Measurements from ENCODE around the gene FOXO3. TPM values are rescaled to one million over a fixed set of nuclear protein-coding genes. Genes with fewer than 3 reads are reported as not detected.

The FOXO3 gene
- total RNA-seq, 1 donor from 2014 or later, result 43.3 TPM

DNA sequence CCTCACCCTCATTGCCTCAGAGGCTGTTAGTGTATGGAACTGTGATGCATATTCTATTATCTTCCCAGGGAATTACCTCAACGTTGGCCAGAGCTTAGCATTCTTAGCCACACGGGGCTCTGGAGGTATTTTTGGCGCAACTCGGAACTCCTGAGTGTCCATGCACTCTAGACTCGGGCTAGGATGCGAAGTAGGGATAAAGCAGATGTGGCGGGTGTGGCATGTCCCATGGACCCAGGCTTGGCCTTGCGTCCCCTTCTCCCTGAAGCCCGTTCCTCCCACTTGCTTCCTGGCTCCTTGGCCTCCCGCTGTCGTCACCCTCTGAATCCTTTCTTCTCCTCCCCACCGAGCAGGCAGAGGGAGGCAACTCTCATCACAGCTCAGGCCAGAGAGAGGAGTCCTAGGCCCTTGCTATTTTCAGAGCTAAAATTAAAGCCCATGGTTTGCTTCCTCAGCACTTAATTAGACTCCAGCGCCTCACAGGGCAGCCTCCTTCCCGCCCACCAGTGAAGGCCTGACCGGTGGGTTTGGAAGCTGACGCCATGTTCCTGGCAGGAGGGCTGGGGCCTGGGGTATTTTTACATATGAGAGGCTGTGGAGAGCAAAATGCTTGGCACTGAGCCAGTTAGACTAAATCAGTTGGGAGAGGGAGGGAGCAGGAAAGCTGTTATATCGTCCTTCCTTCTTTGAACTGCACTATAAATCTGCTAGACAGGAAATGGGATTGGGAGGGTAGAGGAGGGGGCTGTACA lies 138.7 kb downstream of the FOXO3 start:
- no peak for TF ChIP-seq CTCF (conservative IDR thresholded peaks at IDR 0.05)
- Mint-ChIP-seq H3K27me3 (no peaks in the 10 kb centered on the region), H3K36me3 (peaks cover 20% of the 10 kb centered on the region), H3K4me3 (peak overlapping the region; percentile 6), H3K27ac (peak overlapping the region; percentile 5), H3K9me3 (peaks cover 22% of the 10 kb centered on the region), H3K4me1 (ENCODE audit: unreplicated experiment) (peaks cover 22% of the 10 kb centered on the region)
- no peak for DNase-seq (ENCODE audit: extremely low spot score, unreplicated experiment)

DNA sequence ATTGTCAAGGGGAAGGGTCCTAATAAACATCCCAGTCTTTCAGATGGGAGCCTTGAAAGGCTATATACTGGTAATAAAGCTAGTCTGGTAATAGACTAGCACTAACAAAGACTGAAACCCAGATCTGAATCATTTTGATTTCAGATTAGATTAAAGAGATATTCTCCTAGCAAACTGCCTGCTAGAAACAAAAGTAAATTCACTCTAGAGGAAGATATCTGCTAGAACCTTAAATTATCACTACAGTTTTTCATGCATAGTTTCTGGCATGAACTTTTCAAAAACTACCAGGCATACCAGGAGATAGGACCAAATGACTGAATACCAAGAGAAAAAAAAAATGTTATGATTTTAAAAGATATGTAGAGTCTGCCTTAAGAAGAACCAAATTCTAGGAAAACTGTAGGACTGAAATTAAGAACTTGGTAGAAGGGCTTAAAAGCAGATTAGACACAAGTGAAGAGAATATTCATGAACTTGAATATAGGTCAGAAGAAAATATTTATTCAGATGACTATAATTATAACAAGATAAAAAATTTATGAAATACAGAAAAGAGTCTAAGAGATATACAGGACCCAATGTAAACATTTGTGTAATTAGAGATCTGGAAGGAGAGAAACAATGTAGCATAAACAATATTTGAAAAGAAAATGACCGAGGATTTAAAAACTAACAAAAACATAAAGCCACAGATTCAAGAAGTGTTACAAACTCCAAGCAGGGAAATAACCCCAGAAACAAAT lies 141.6 kb downstream of the FOXO3 start:
- Mint-ChIP-seq H3K9me3 (peaks cover 31% of the 10 kb centered on the region), H3K4me1 (ENCODE audit: unreplicated experiment) (peaks cover 32% of the 10 kb centered on the region), H3K36me3 (peaks cover 30% of the 10 kb centered on the region), H3K27me3 (no peaks in the 10 kb centered on the region), H3K27ac (no peak overlapping the region), H3K4me3 (no peak overlapping the region)
- no peak for TF ChIP-seq CTCF (conservative IDR thresholded peaks at IDR 0.05)
- no peak for DNase-seq (ENCODE audit: extremely low spot score, unreplicated experiment)

DNA sequence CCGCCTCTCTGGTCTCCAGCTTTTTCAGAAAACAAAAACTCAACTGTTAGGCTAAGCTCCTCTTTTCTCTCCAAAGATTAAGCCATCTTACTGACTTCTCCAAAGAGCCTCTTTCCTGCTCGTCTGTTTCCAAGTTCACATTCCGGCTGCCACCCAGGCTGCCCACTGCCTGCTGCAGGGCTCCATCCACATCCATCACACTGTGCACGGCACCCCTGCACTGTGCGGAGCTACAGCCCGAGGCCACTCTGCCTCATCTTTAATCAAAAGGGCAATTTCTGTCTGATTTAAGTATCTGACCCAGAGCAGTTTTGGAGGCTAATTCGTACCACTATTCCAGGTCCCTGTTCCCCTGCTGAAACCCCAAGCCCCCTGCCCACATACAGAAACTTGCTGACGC lies 145.9 kb downstream of the FOXO3 start:
- peaks cover 20% of the 10 kb centered on the region for H3K9me3 Mint-ChIP-seq
- peaks cover 19% of the 10 kb centered on the region for H3K36me3 Mint-ChIP-seq
- peaks cover 36% of the 10 kb centered on the region for H3K4me1 Mint-ChIP-seq (ENCODE audit: unreplicated experiment)
- H3K4me3 Mint-ChIP-seq, result peak overlapping the region; percentile 8
- H3K27ac Mint-ChIP-seq, result no peak overlapping the region
- DNase-seq (ENCODE audit: extremely low spot score, unreplicated experiment), result no peak
- no peak for TF ChIP-seq CTCF (conservative IDR thresholded peaks at IDR 0.05)
- no peaks in the 10 kb centered on the region for H3K27me3 Mint-ChIP-seq

GRCh38 chr6:108707328-108707976 lies 146.7 kb downstream of the FOXO3 start:
- H3K4me1 Mint-ChIP-seq (ENCODE audit: unreplicated experiment), result peaks cover 36% of the 10 kb centered on the region
- H3K4me3 Mint-ChIP-seq, result peak overlapping the region; percentile 3
- H3K36me3 Mint-ChIP-seq, result peaks cover 13% of the 10 kb centered on the region
- no peak for DNase-seq (ENCODE audit: extremely low spot score, unreplicated experiment)
- no peak for TF ChIP-seq CTCF (conservative IDR thresholded peaks at IDR 0.05)
- peak overlapping the region; percentile 1 for H3K27ac Mint-ChIP-seq
- no peaks in the 10 kb centered on the region for H3K27me3 Mint-ChIP-seq
- peaks cover 18% of the 10 kb centered on the region for H3K9me3 Mint-ChIP-seq

GRCh38 chr6:108710030-108710429 lies 149.3 kb downstream of the FOXO3 start:
- no peak overlapping the region for H3K4me3 Mint-ChIP-seq
- peaks cover 6% of the 10 kb centered on the region for H3K9me3 Mint-ChIP-seq
- H3K4me1 Mint-ChIP-seq (ENCODE audit: unreplicated experiment), result peaks cover 57% of the 10 kb centered on the region
- no peak for TF ChIP-seq CTCF (conservative IDR thresholded peaks at IDR 0.05)
- no peaks in the 10 kb centered on the region for H3K27me3 Mint-ChIP-seq
- no peak for DNase-seq (ENCODE audit: extremely low spot score, unreplicated experiment)
- H3K27ac Mint-ChIP-seq, result no peak overlapping the region
- peaks cover 6% of the 10 kb centered on the region for H3K36me3 Mint-ChIP-seq

Data from type B pancreatic cell (in vitro differentiated cells).